Neural progenitor cell (in vitro differentiated cells): ENCODE measurements around the gene SH2D3C.

ENCODE experiments used
- EZH2 ChIP-seq: fragments of 200-600 bp; sonication (generic); IDR thresholded peaks from 2 replicates; pipeline ENCODE4 v1.6.1; 2017; ENCODE audit warnings: antibody characterized with exemption, mild to moderate bottlenecking, moderate library complexity
- EZH2phosphoT487 ChIP-seq: fragments of 200-600 bp; sonication (generic); IDR thresholded peaks from 2 replicates; pipeline ENCODE4 v1.6.1; 2017; ENCODE audit warnings: antibody characterized with exemption
- TF ChIP-seq, protein P1 (sequence below): fragments of 200-600 bp; sonication (generic); IDR thresholded peaks from 2 replicates; pipeline ENCODE4 v1.5.1; 2017; ENCODE audit warnings: antibody characterized with exemption, mild to moderate bottlenecking

- TF ChIP-seq, protein P1, sequence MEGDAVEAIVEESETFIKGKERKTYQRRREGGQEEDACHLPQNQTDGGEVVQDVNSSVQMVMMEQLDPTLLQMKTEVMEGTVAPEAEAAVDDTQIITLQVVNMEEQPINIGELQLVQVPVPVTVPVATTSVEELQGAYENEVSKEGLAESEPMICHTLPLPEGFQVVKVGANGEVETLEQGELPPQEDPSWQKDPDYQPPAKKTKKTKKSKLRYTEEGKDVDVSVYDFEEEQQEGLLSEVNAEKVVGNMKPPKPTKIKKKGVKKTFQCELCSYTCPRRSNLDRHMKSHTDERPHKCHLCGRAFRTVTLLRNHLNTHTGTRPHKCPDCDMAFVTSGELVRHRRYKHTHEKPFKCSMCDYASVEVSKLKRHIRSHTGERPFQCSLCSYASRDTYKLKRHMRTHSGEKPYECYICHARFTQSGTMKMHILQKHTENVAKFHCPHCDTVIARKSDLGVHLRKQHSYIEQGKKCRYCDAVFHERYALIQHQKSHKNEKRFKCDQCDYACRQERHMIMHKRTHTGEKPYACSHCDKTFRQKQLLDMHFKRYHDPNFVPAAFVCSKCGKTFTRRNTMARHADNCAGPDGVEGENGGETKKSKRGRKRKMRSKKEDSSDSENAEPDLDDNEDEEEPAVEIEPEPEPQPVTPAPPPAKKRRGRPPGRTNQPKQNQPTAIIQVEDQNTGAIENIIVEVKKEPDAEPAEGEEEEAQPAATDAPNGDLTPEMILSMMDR, result no peak
- no peak for TF ChIP-seq EZH2
- TF ChIP-seq EZH2phosphoT487, result no peak
Measured at GRCh38 chr9:127772603-127773002, 5.9 kb downstream of the SH2D3C start.
